HG03135 (cell line): Measurements from ENCODE around the gene TAF3.

Experiments
- ATAC-seq: cut with Tn5 transposase; IDR thresholded peaks from one replicate; pipeline ENCODE4 v1.9.1; 2021; ENCODE audit warnings: mild to moderate bottlenecking, moderate library complexity; ENCODE audit not compliant: unreplicated experiment

Gene TAF3

DNA sequence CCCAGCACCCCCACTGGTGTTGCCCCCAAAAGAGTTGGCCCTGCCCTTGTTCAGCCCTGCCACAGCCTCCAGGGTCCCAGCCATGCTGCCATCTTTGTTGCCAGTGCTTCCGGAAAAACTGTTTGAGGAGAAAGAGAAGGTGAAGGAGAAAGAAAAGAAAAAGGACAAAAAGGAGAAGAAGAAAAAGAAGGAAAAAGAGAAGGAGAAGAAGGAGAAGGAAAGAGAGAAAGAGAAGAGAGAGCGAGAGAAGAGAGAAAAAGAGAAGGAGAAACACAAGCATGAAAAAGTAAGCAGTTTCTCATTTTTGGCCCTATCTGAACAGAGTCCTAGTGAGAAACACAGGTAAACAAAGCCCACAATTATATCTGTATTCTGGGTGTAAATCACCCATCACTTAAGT, 147.2 kb downstream of the TAF3 start:
- no peak for ATAC-seq

DNA sequence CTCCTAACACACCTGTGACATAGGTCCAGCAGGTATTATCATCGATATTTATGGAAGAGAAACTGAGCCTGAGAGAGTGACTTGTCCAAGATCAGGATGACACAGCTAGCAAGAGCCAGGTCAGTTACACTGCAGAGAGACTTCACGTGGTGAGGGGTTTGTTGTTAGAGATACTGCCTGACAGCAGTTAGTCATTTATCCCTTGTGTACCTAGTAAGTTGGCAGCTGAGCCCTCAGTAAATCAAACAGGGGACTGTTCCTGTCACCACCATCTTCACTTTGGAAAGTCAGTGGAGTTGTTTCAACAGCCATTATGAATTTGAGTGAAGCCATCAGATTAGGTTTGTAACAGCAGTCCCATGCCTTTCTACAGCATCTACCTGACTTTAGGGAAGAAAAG, 148.7 kb downstream of the TAF3 start:
- ATAC-seq = no peak

- ATAC-seq = no peak
Measured at GRCh38 chr10:7968510-7969112, 150.3 kb downstream of the TAF3 start.

DNA sequence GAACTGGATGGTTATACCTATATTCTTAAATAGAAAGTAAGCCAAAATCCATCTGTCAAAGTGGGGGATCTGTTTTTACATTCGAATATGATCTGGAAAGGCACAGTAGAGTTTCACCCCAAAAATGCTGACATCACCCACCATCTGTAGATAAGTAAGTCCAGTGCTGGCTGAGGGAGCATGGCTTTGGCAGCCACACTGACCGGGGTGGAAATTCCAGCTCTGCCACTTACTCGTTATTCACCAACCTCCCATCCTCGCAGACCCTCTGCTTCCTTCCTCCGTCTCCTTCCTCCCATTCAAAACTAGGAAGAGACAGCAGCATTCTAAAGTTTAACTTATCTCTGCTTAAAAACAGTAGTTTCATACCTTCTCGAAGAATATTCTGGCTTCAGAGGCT, 151.3 kb downstream of the TAF3 start:
- ATAC-seq = no peak

DNA sequence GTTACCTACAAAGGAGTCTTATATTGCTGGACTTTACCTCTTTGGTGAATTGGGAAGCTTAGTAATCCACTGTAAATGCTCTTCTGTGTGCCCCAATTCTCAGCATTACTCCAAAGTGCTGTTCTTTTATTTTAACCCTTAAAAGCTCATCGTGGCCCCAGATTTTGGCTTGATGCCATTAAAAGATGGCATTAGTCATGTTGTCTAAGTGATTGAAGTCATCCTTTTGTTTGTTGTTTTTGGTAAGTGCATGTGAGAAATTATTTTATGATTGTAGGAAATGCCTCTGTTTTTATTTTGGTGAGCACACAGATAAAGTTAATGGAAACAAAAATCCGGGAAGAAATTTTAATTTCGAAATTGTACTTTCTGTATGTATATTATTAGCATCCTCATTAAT, 153.6 kb downstream of the TAF3 start:
- ATAC-seq = no peak

- ATAC-seq = no peak
Measured at GRCh38 chr10:7972367-7972766, 154.1 kb downstream of the TAF3 start.

- no peak for ATAC-seq
Measured at GRCh38 chr10:7980196-7980595, 161.9 kb downstream of the TAF3 start.

DNA sequence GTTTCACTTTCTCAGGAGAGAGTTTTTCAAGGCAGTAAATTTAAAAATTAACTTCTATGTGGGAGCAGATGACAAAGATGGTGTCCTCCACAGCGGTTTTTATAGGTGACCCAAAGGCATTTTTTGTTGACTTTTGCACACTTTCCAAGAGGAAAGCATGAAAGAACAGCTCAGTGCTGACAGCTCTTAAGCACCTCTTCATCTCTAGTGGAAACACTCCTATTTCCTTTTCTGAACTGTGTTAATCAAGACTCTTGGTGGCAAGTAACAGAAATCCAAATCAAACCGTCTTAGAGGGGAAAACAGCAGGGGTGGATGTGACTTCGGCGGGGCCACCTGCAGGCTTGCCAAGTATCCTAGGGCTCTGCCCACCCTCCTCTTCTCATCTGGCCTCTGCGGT, 164.4 kb downstream of the TAF3 start:
- no peak for ATAC-seq

DNA sequence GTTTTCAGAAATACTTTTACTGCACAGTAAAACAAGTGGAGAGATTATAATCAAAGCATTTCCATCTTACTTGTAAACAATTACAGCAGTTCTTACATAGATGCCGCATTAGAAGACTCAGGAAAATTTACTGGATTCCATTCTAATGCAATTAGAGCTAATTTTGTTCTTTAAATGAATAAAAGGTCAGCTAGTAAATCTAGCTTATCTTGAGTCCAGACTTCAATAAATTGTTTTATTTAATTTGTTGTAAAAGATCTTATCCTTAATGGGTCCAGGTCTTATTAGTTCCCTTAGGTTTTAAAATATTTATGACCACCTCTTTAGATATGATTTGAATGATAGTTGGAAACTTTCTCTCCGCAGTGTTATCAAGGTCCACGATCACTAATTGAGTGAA, 166.0 kb downstream of the TAF3 start:
- ATAC-seq = no peak

- no peak for ATAC-seq
Measured at GRCh38 chr10:7984896-7985295, 166.6 kb downstream of the TAF3 start.

DNA sequence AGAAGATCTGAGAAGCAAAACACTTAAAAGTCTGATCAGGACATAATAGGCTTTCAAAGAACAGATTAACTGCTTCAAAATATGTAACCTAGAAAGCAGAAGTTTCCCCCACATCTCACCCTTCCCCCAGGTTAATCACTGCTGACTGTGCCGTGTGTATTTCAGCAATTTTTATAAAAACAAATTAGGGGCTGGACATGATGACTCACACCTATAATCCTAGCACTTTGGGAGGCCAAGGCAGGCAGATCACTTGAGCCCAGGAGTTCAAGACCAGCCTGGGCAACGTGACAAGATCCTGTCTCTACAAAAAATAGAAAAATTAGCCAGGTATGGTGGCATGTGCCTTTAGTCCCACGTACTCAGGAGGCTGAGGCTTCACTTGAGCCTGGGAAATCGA, 168.5 kb downstream of the TAF3 start:
- no peak for ATAC-seq

DNA sequence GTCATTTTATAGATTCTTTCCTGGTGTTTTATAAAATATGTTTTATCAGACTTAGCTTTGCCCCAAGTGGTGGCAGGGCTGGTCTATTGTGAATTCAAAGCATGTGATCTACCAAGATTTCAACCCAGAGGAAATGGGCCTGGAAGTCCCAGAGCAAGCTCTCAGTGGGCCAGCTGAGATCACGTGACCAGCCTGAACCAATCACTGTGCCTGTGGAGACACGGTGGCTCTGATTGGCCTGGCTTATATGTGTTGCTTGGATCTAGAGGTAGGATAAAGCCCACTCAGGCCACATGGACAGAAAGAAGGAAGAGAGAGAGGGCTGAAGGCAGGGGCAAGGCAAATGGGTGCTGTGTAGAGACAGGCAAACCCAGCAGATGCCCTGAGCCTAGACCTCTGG, 170.7 kb downstream of the TAF3 start:
- ATAC-seq = no peak

DNA sequence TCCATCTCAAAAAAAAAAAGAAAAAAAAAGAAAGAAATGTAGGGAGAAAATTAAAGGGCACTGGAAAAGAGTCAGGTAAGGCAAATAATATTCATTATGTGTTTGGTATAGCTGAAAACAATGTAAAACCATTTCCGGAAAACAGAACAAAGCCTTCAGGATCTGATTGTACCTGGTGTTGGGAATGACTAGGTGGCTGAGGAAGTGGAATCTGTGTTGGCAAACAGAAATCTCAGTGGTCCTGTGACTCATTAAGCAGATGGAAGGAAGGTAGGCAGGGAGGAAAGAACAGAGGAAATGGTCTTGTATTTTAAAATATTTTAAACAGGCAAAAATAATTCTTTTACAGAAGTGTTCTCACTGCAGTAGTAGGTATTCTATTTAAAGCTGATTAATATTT, 180.5 kb downstream of the TAF3 start:
- ATAC-seq = no peak

DNA sequence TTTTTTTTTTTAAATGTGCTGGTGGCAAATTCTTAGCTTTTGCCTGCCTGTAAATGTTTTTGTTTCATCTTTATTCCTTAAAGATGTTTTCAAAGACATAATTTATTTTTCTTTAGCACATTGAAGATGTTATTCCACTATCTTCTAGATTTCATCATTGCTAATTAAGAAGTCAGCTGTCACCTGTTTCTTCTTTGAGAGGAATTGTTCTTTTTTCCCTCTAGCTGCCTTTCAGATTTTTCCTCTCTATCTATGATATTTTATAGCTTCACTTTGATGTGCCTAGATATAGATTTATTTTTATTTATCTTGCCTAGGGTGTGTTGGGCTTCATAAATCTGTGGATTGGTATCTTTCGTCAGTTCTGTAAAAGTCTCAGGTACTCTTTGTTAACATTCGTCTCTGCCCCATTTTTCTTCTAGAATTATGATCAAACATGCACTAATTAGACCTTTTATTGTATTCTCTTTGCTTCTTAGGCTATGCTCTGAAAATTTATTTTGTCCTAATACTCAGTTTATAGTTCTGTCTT, 186.2 kb downstream of the TAF3 start:
- ATAC-seq = no peak

DNA sequence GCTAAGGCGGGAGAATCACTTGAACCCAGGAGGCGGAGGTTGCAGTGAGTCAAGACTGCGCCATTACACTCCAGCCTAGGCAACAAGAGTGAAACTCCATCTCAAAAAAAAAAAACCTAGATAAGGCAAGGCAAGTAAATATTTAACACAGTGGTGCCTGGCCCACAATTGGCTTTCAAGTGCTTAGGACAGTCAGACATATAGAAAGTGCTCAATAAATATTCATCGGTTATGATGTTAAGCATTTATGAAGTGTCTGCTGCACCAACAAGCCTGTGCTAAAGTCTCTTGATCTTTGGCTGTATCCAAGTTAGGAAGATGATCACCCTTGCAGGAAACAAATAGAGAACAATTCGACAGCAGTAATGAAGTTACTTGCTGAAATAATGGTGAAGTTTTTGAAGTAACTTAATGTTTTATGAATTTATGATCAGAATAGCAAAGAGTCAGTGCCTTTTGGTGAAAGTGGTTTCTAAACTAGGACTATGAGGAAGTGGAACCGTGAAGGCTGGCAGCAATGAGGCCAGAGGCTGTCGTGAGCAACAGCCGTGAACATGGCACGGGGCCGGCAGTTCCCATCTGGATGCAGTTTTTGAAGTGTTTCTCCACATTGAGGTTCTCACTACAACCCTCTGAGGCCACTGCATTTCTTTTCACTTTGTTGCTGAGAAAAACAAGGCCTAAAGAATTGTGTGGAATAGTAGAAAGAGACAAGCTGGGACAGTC, 188.1 kb downstream of the TAF3 start:
- ATAC-seq = no peak

GRCh38 chr10:8009031-8009430, 190.7 kb downstream of the TAF3 start:
- ATAC-seq = no peak

DNA sequence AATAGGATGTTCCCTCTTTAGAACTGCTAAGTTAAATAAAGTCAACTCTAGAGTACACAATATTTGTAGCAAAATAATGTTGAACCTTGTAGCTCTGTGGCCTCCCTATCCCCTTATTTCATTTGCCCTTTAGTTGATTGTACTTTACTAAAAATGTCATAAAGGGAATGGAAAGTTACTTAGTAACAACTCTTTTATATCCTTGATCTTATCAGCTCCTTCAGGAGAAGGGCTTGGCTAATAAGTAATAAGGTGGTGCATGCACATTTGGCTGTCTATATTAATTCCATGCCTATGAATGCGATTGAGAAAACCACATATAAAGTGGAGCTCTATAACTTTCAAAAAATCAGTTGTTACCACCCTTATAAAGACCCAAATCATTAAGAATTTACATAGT, 194.7 kb downstream of the TAF3 start:
- ATAC-seq = no peak

- ATAC-seq = no peak
Measured at GRCh38 chr10:8013619-8014018, 195.3 kb downstream of the TAF3 start.

GRCh38 chr10:8014649-8015048, 196.3 kb downstream of the TAF3 start:
- no peak for ATAC-seq

DNA sequence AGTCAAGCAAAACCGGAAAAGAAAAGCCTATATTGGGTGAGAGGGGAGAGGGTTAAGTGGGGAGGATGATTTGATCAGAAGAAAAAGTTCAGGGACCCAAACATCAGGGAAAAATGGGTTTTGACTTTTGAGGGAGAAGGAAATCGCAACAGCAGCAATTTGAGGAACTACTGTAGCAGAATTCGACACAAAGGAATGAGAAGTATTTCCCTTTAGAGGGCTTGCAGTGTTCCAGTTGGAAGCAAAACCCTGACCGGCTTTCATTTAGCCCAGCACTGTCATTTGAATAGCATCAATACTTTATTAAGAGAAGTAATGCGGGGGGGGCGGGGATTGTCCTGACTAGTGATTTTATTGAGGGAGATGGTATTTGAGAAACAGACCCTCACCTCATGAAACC, 199.0 kb downstream of the TAF3 start:
- no peak for ATAC-seq

GRCh38 chr10:8023321-8023720, 205.0 kb downstream of the TAF3 start:
- no peak for ATAC-seq

GRCh38 chr10:8023851-8024250, 205.5 kb downstream of the TAF3 start:
- no peak for ATAC-seq
